Common myeloid progenitor, CD34-positive (primary cell): Measurements from ENCODE around the gene SYVN1.
"Not testable (repeated sequence)": the region's sequence is repeated elsewhere in the genome, so short reads cannot be mapped to it uniquely, and the experiment has no call there.

Experiments used
- CTCF ChIA-PET: fragments of 350-600 bp; sonication (Branson Sonifier 250); formaldehyde crosslinking; loops from one replicate; lab custom pipeline; 2021; ENCODE audit warnings: antibody characterized with exemption; lab: Charles Lee
- POLR2A ChIA-PET: fragments of 350-600 bp; sonication (Branson Sonifier 250); formaldehyde crosslinking; loops from one replicate; lab custom pipeline; 2021; ENCODE audit warnings: antibody characterized with exemption; lab: Charles Lee
- DNase-seq, 3 donors: peaks; one replicate each; pipeline versions ENCODE4 v3.0.0 to v3.0.0-alpha.2; 2013
- H3K27ac ChIP-seq, 2 experiments: 1 replicate in 1 of 2; 2 replicates in 1 of 2; pipeline ENCODE4 v1.7.0; 2013; ENCODE audit warnings: inconsistent platforms in 2 of 2, low read length in 2 of 2, mild to moderate bottlenecking in 2 of 2, low read depth in 1 of 2, moderate library complexity in 1 of 2; ENCODE audit not compliant: severe bottlenecking in 2 of 2, insufficient read depth in 1 of 2, poor library complexity in 1 of 2
- H3K27me3 ChIP-seq, 5 experiments: replicated peaks in 2 of 5; 1 replicate in 3 of 5; 2 replicates in 2 of 5; pipeline versions ENCODE4 v1.6.1 to v1.7.0; 2013; ENCODE audit warnings: low read length in 4 of 5, mild to moderate bottlenecking in 2 of 5, moderate library complexity in 2 of 5, inconsistent platforms in 1 of 5; ENCODE audit not compliant: insufficient read depth in 5 of 5, control insufficient read depth in 4 of 5
- H3K36me3 ChIP-seq, 4 experiments: 1 replicate in 2 of 4; 2 replicates in 2 of 4; pipeline versions ENCODE4 v1.6.1 to v1.7.0; 2013; ENCODE audit warnings: low read length in 3 of 4, control low read depth in 1 of 4, mild to moderate bottlenecking in 1 of 4; ENCODE audit not compliant: control insufficient read depth in 4 of 4, insufficient read depth in 4 of 4
- H3K4me1 ChIP-seq, 4 experiments: 1 replicate in 3 of 4; 2 replicates in 1 of 4; pipeline versions ENCODE4 v1.6.1 to v1.7.1; 2013; ENCODE audit warnings: low read length in 3 of 4, mild to moderate bottlenecking in 3 of 4, control low read depth in 1 of 4, inconsistent platforms in 1 of 4, moderate library complexity in 1 of 4; ENCODE audit not compliant: control insufficient read depth in 4 of 4, insufficient read depth in 4 of 4; ENCODE audit errors: control extremely low read depth in 1 of 4
- H3K4me3 ChIP-seq, 7 experiments: 1 replicate in 4 of 7; 2 replicates in 3 of 7; pipeline versions ENCODE4 v1.5.1 to v1.7.0; 2013; ENCODE audit warnings: mild to moderate bottlenecking in 7 of 7, low read length in 6 of 7, moderate library complexity in 6 of 7, inconsistent platforms in 2 of 7, low read depth in 2 of 7, control low read depth in 1 of 7; ENCODE audit not compliant: insufficient read depth in 4 of 7, control insufficient read depth in 1 of 7; ENCODE audit errors: extremely low read depth in 1 of 7
- H3K9me3 ChIP-seq, 5 experiments: 1 replicate in 4 of 5; 2 replicates in 1 of 5; pipeline versions ENCODE4 v1.6.1 to v1.7.1; 2013; ENCODE audit warnings: low read length in 4 of 5, mild to moderate bottlenecking in 2 of 5, inconsistent platforms in 1 of 5, low read depth in 1 of 5, moderate library complexity in 1 of 5; ENCODE audit not compliant: control insufficient read depth in 4 of 5, insufficient read depth in 2 of 5; ENCODE audit errors: control extremely low read depth in 1 of 5
- WGBS: methylation state at CpG from one replicate; pipeline ENCODE4 v1.1.5; 2013; ENCODE audit not compliant: insufficient coverage; 5-methylcytosine and 5-hydroxymethylcytosine counted together

The SYVN1 gene

DNA sequence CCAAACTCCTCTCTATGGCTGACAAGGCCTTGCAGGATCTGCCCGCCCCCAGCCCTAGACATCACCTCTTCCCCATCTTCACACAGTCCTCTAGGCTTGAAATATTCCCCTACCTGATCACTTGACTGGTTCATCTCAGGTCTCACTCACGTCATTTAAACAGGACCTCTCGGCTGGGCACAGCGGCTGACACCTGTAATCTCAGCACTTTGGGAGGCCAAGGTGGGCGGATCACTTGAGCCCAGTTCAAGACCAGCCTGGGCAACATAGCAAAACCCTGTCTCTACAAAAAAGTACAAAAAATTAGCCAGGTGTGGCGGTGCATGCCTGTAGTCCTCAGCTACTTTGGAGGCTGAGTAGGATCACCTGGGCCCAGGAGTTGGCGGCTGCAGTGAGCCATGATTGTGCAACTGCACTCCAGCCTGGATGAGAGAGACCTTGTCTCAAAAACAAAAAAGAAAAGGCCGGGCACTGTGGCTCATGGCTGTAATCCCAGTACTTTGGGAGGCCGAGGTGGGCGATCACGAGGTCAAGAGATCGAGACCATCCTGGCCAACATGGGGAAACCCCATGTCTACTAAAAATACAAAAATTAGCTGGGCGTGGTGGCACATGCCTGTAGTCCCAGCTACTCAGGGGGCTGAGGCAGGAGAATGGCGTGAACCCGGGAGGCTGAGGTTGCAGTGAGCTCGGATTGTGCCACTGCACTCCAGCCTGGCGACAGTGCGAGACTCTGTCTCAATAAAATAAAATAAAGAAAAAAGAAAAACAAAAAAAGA, 15.2 kb downstream of the SYVN1 start:
- H3K4me3 ChIP-seq: not testable (repeated sequence)

DNA sequence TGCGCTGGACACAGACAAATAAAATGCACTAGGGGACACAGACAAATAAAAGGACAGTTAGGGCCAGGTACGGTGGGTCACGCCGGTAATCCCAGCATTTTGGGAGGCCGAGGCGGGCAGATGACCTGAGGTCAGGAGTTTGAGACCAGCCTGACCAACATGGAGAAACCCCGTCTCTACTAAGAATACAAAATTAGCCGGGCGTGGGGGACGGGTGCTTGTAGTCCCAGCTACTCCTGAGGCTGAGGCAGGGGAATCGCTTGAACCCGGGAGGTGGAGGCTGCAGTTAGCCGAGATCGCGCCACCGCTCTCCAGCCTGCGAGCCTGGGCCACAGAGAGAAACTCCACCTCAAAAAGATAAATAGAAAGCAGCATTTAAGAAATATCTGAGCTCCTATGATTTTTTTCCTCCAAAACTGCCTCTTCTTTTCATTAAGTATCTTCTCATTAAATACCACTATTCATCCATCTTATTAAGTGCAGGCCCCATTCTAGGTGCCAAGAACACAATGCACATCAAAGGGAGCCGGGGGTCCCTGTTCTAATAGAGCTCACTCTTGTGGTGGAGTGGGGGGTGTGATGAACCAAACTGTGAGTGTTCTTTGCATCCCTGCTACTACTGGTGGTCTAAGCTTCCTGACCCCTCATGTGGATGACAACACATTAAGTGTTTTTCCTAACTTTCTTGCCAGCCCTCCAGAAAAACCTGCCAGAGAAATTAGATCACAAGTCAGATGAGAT, 16.1 kb downstream of the SYVN1 start:
- no peak for DNase-seq
- no peaks in the 10 kb centered on the region for H3K27me3 ChIP-seq
- H3K4me3 ChIP-seq: no peak overlapping the region
- peaks cover 4 to 57% (median 22%) of the 10 kb centered on the region in 4 experiments for H3K36me3 ChIP-seq
- H3K9me3 ChIP-seq: no peaks in the 10 kb centered on the region
- peak overlapping the region in 1 of 2 experiments; percentile 34 for H3K27ac ChIP-seq
- WGBS: 96% methylated on average over 17 of the region's 18 CpGs
- H3K4me1 ChIP-seq: peaks cover 7 to 50% (median 35%) of the 10 kb centered on the region in 4 experiments
- ChIA-PET CTCF (interaction anchor here (0.8 to 4.8 kb wide), 13 partner anchors 8 to 331 kb away, joined by 3 to 35 read pairs (median 5); partner anchors contain the start of genes BATF2, CAPN1 and TM7SF2), POLR2A (interaction anchor here (0.8 to 3.7 kb wide), 7 partner anchors 14 to 240 kb away, joined by 3 to 26 read pairs (median 5); partner anchors contain the start of genes ARL2, CAPN1, EHD1 and SYVN1)

More for the DNA sequence above, 15.2 kb downstream of the SYVN1 start:
- POLR2A ChIA-PET: interaction anchor here (1.4 to 3.7 kb wide), 2 partner anchors 13 to 16 kb away, joined by 5 to 26 read pairs; partner anchors contain the start of gene SYVN1
- CTCF ChIA-PET: interaction anchor here (1.0 to 4.8 kb wide), 10 partner anchors 9 to 273 kb away, joined by 3 to 35 read pairs (median 10); partner anchors contain the start of genes CAPN1 and TM7SF2
- WGBS: 98% methylated on average over 13 of the region's 18 CpGs
- not testable (repeated sequence) for H3K9me3 ChIP-seq, DNase-seq, H3K27me3 ChIP-seq
- peak overlapping the region in 1 of 2 experiments; percentile 34 for H3K27ac ChIP-seq
- peaks cover 7 to 43% (median 29%) of the 10 kb centered on the region in 4 experiments for H3K4me1 ChIP-seq
- H3K36me3 ChIP-seq: peaks cover 4 to 57% (median 22%) of the 10 kb centered on the region in 4 experiments

DNA sequence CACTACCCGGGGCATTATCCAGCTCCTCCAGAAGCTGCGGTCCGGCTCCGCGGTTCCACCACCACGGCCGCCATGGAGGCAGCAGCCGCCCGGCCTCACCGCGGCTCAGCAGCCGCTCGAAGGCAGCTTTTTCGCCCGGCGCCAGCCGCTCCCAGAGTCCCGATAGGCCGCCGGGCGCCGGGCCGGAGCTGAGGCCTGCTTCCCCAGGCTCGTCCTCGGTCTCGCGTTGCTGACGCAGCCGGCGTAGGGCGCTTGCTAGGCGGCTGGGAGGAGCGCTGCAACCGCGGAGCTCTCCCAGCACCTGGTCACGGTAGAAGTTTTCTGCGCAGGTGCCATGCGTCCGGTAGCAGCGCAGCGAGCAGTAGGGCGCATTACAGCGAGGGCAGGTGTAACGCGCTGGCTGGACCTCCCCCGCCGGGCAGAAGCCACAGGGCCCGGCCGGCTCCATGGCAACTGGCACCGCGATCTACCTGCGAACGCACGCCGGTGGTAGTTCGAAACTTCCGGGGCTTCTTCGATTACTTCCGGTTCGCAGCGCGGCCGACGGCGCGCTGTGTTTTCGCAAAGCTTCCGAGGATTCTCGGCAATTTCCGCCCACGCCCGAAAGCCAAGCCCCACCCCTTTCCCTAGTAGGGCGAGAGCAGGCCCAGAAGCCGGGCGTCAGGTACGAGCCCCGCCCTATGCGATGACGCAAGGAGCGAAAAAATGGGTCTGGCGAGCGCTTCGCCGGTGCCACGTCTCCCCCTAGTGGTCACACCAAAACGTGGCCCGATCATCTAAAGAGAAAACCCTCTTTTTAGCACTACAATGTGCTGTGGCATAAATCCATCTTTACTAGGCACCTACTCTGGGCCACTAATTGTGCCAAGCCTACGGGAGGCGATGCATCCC, 16.9 kb downstream of the SYVN1 start, which contains the start of gene ZNHIT2:
Gene ZNHIT2, minus strand, starts transcription at position 496 of the 891 bp plus-strand sequence. Its CDS starts 48 bp downstream, at position 448.
- no peaks in the 10 kb centered on the region for H3K9me3 ChIP-seq
- H3K4me1 ChIP-seq: peaks cover 6 to 52% (median 36%) of the 10 kb centered on the region in 4 experiments
- WGBS: under 1% methylated on average over 82 of the region's 89 CpGs
- ChIA-PET POLR2A (interaction anchor here (0.8 to 3.7 kb wide), 10 partner anchors 10 to 239 kb away, joined by 3 to 26 read pairs (median 4); partner anchors contain the start of genes ARL2, CAPN1, EHD1 and SYVN1), CTCF (interaction anchor here (0.8 to 3.4 kb wide), 14 partner anchors 8 to 330 kb away, joined by 3 to 23 read pairs (median 4); partner anchors contain the start of genes BATF2, CAPN1 and SPDYC)
- H3K4me3 ChIP-seq: peak within 1 kb of the TSS; percentile 50 to 90 (median 88)
- peaks cover 4 to 57% (median 22%) of the 10 kb centered on the region in 4 experiments for H3K36me3 ChIP-seq
- no peaks in the 10 kb centered on the region for H3K27me3 ChIP-seq
- peak within 1 kb of the TSS; percentile 68 to 86 for H3K27ac ChIP-seq
- peak; percentile 99 to 100 (median 99) for DNase-seq

DNA sequence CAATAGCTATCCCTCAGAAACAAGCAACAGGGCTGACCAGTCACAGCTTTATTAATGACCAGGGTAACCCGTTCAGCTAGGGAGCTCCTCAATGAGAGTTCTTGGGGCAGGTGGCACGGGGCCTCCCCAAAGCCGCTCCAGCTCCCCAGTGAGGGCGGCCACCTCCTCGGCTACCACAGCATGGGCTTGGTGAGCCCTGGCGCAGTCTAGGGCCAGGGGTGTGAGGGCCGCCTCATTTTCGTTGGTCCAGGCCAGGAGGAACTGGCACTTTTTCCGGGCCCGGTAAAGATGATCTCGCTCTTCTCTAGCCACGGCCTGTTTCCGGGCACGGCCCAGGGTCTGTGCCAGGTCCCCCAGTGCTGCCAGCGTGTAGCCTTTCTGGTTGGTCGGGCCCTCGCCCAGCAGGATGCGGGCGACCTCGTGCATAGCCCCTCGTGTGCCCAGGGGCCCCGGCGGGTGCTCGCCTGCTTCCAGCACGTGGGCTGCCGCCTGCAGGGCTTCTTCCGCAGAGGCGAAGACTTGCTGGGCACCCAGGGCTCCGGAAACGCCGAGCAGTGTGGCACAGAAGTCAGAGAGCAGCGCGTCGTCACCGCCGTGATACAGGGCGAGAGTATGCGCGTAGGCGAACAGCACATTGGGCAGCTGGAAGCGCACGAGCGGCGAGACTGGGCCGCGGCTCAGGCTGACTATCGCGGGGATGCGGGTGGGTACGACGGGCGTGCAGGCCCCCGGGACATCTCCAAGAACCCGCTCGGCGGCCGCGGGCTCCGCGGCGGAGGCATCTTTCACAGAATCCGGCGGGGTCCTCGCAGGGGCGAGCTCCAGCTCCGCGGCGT, 17.7 kb downstream of the SYVN1 start:
- no peaks in the 10 kb centered on the region for H3K9me3 ChIP-seq
- WGBS: 29% methylated on average over 68 of the region's 68 CpGs
- H3K4me1 ChIP-seq: peaks cover 6 to 58% (median 42%) of the 10 kb centered on the region in 4 experiments
- ChIA-PET POLR2A (interaction anchor here (1.0 to 3.7 kb wide), 5 partner anchors 11 to 65 kb away, joined by 3 to 26 read pairs (median 5); partner anchors contain the start of genes CAPN1 and SYVN1), CTCF (interaction anchor here (0.8 to 3.4 kb wide), 11 partner anchors 7 to 329 kb away, joined by 3 to 23 read pairs (median 5); partner anchors contain the start of genes CAPN1, SPDYC and VPS51)
- peak overlapping the region; percentile 68 to 86 for H3K27ac ChIP-seq
- H3K36me3 ChIP-seq: peaks cover 4 to 57% (median 22%) of the 10 kb centered on the region in 4 experiments
- peak overlapping the region; percentile 50 to 90 (median 88) for H3K4me3 ChIP-seq
- no peaks in the 10 kb centered on the region for H3K27me3 ChIP-seq
- peak in 2 of 3 donors; percentile 57 to 68 for DNase-seq

- Histone ChIP-seq H3K27ac (no peak overlapping the region), H3K4me1 (peaks cover 0 to 60% (median 41%) of the 10 kb centered on the region in 4 experiments), H3K4me3 (no peak overlapping the region), H3K36me3 (peaks cover 4 to 55% (median 21%) of the 10 kb centered on the region in 4 experiments), H3K9me3 (no peaks in the 10 kb centered on the region), H3K27me3 (no peaks in the 10 kb centered on the region)
- CTCF ChIA-PET: interaction anchor here (0.8 to 3.3 kb wide), 4 partner anchors 10 to 65 kb away, joined by 3 to 14 read pairs (median 4); partner anchors contain the start of gene VPS51
- WGBS: 98% methylated on average over 20 of the region's 21 CpGs
- POLR2A ChIA-PET: interaction anchor here (3.7 kb wide), 1 partner anchor 19 kb away, joined by 26 read pairs; the partner anchor contains the start of gene SYVN1
- no peak for DNase-seq
Observed at GRCh38 chr11:65115361-65116082, 18.8 kb downstream of the SYVN1 start.
